ENCODE data around the gene CRTAC1. TPM values are rescaled to one million over a fixed set of nuclear protein-coding genes. Genes with fewer than 3 reads are reported as not detected.

CRTAC1 gene
- total RNA-seq, 1 experiment from 2014 or later, result not detected

DNA sequence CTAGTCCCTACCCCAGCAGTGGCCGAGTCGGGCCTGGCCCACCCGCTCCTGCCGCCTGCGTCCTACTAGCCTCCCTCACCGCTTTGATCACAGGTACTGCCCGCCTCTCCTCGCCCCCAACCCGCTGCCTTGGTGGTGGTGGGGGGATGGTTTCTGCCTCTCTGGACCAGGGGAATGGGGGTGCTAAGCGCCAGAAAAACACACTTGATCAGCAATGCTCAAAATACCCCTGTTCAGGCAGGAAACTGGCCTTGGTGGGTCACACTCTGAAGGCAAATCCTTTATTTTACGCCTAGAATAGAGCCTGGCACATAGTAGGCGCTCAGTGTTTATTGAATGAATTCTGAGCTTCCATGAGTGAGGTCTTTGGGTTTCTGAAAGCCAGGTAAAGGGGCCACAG, 1.0 kb upstream of the CRTAC1 start:
- intact Hi-C loops (cut with micrococcal nuclease; ENCODE audit: unreplicated experiment), result no loop called here
- DNase-seq (ENCODE audit: low spot score), result no peak
- Histone ChIP-seq H3K27ac (ENCODE audit: low read depth, low read length, poor library complexity, severe bottlenecking) (no peak overlapping the region), H3K9me3 (ENCODE audit: low read depth, low read length, poor library complexity, severe bottlenecking) (no peaks in the 10 kb centered on the region), H3K4me3 (ENCODE audit: low read depth, low read length, poor library complexity, severe bottlenecking) (no peak overlapping the region), H3K27me3 (replicated peaks; ENCODE audit: insufficient read depth, low read depth, low read length, poor library complexity) (peaks cover 94% of the 10 kb centered on the region), H3K4me1 (ENCODE audit: insufficient read depth, low read length, poor library complexity, severe bottlenecking) (peaks cover 9% of the 10 kb centered on the region), H3K36me3 (ENCODE audit: insufficient read depth, low read length, poor library complexity, severe bottlenecking) (no peaks in the 10 kb centered on the region)
- CTCF ChIA-PET, result interaction anchor here (0.7 kb wide), 1 partner anchor 10 kb away, joined by 4 read pairs; no protein-coding TSS in a partner anchor
- BruUV-seq (replicated peaks), result no TSS peak
- TF ChIP-seq EZH2 (IDR thresholded peaks at IDR 0.05; ENCODE audit: borderline replicate concordance, low read depth, low read length, poor library complexity, severe bottlenecking), result no peak
- TF ChIP-seq, protein P1, sequence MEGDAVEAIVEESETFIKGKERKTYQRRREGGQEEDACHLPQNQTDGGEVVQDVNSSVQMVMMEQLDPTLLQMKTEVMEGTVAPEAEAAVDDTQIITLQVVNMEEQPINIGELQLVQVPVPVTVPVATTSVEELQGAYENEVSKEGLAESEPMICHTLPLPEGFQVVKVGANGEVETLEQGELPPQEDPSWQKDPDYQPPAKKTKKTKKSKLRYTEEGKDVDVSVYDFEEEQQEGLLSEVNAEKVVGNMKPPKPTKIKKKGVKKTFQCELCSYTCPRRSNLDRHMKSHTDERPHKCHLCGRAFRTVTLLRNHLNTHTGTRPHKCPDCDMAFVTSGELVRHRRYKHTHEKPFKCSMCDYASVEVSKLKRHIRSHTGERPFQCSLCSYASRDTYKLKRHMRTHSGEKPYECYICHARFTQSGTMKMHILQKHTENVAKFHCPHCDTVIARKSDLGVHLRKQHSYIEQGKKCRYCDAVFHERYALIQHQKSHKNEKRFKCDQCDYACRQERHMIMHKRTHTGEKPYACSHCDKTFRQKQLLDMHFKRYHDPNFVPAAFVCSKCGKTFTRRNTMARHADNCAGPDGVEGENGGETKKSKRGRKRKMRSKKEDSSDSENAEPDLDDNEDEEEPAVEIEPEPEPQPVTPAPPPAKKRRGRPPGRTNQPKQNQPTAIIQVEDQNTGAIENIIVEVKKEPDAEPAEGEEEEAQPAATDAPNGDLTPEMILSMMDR (conservative IDR thresholded peaks at IDR 0.05; ENCODE audit: low read depth, low read length), result no peak
- POLR2A ChIA-PET (ENCODE audit: low non-redundant PET), result no interaction called here

DNA sequence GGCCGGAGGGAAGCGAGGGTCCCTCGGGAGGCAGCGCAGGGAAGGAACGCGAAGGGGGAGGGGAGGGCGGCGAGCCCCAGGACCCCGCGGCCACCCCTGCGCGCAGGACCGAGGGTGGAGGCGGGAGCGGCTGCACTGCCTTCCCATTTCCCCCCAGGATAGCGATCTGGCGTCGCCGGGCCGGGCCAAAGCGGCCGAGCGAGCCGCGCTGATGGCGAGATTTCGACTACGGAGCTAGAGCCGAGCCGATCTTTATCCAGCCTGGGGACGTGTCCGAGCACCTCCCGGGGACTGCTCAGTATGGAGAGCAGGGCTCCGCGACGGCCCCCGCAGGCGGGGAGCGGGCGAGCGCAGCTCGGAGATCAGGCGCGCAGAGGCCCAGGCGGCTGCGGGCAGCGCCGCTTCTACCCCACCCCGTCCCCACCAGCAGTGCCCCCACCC, 590 bp upstream of the CRTAC1 start:
- ChIA-PET POLR2A (ENCODE audit: low non-redundant PET) (no interaction called here), CTCF (no interaction called here)
- BruUV-seq (replicated peaks), result no TSS peak
- no peak for DNase-seq (ENCODE audit: low spot score)
- peaks cover 9% of the 10 kb centered on the region for H3K4me1 ChIP-seq (ENCODE audit: insufficient read depth, low read length, poor library complexity, severe bottlenecking)
- no peak for TF ChIP-seq EZH2 (IDR thresholded peaks at IDR 0.05; ENCODE audit: borderline replicate concordance, low read depth, low read length, poor library complexity, severe bottlenecking)
- TF ChIP-seq, protein P1 (conservative IDR thresholded peaks at IDR 0.05; ENCODE audit: low read depth, low read length), result no peak
- no peaks in the 10 kb centered on the region for H3K9me3 ChIP-seq (ENCODE audit: low read depth, low read length, poor library complexity, severe bottlenecking)
- peaks cover 94% of the 10 kb centered on the region for H3K27me3 ChIP-seq (replicated peaks; ENCODE audit: insufficient read depth, low read depth, low read length, poor library complexity)
- no peak overlapping the region for H3K4me3 ChIP-seq (ENCODE audit: low read depth, low read length, poor library complexity, severe bottlenecking)
- intact Hi-C loops (cut with micrococcal nuclease; ENCODE audit: unreplicated experiment), result no loop called here
- H3K36me3 ChIP-seq (ENCODE audit: insufficient read depth, low read length, poor library complexity, severe bottlenecking), result no peaks in the 10 kb centered on the region
- H3K27ac ChIP-seq (ENCODE audit: low read depth, low read length, poor library complexity, severe bottlenecking), result no peak overlapping the region

GRCh38 chr10:98029149-98030092, 1.0 kb downstream of the CRTAC1 start:
- no TSS peak for BruUV-seq (replicated peaks)
- H3K4me1 ChIP-seq (ENCODE audit: insufficient read depth, low read length, poor library complexity, severe bottlenecking), result peaks cover 9% of the 10 kb centered on the region
- H3K27ac ChIP-seq (ENCODE audit: low read depth, low read length, poor library complexity, severe bottlenecking), result no peak overlapping the region
- H3K9me3 ChIP-seq (ENCODE audit: low read depth, low read length, poor library complexity, severe bottlenecking), result no peaks in the 10 kb centered on the region
- ChIA-PET CTCF (interaction anchor here (1.6 kb wide), 1 partner anchor 12 kb away, joined by 7 read pairs; no protein-coding TSS in a partner anchor), POLR2A (ENCODE audit: low non-redundant PET) (no interaction called here)
- peak overlapping the region; percentile 23 for H3K4me3 ChIP-seq (ENCODE audit: low read depth, low read length, poor library complexity, severe bottlenecking)
- H3K36me3 ChIP-seq (ENCODE audit: insufficient read depth, low read length, poor library complexity, severe bottlenecking), result no peaks in the 10 kb centered on the region
- TF ChIP-seq, protein P1 (conservative IDR thresholded peaks at IDR 0.05; ENCODE audit: low read depth, low read length), result no peak
- peak; percentile 49 for TF ChIP-seq EZH2 (IDR thresholded peaks at IDR 0.05; ENCODE audit: borderline replicate concordance, low read depth, low read length, poor library complexity, severe bottlenecking)
- peaks cover 91% of the 10 kb centered on the region for H3K27me3 ChIP-seq (replicated peaks; ENCODE audit: insufficient read depth, low read depth, low read length, poor library complexity)
- intact Hi-C loops (cut with micrococcal nuclease; ENCODE audit: unreplicated experiment), result loop anchor here (5.0 kb wide), 1 partner anchor 117 kb away; no protein-coding TSS in a partner anchor
- DNase-seq (ENCODE audit: low spot score), result no peak
